ENCODE results near the gene SLC25A1.

SLC25A1 gene

DNA sequence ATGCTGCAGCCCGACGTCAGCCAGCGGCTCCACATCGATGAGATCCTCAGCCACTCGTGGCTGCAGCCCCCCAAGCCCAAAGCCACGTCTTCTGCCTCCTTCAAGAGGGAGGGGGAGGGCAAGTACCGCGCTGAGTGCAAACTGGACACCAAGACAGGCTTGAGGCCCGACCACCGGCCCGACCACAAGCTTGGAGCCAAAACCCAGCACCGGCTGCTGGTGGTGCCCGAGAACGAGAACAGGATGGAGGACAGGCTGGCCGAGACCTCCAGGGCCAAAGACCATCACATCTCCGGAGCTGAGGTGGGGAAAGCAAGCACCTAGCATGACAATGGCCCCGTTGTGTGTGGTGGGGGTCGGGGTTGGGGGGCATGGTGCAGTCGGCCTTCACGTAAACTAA is 46.4 kb downstream of the SLC25A1 start:
- no peak for ATAC-seq

DNA sequence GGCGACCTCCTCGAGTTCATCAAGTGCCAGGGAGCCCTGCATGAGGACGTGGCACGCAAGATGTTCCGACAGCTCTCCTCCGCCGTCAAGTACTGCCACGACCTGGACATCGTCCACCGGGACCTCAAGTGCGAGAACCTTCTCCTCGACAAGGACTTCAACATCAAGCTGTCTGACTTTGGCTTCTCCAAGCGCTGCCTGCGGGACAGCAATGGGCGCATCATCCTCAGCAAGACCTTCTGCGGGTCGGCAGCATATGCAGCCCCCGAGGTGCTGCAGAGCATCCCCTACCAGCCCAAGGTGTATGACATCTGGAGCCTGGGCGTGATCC is 46.9 kb downstream of the SLC25A1 start:
- TF ChIP-seq RARB (CRISPR knock-in tag; IDR thresholded peaks at IDR 0.05) = no peak
- TF ChIP-seq, protein P1, sequence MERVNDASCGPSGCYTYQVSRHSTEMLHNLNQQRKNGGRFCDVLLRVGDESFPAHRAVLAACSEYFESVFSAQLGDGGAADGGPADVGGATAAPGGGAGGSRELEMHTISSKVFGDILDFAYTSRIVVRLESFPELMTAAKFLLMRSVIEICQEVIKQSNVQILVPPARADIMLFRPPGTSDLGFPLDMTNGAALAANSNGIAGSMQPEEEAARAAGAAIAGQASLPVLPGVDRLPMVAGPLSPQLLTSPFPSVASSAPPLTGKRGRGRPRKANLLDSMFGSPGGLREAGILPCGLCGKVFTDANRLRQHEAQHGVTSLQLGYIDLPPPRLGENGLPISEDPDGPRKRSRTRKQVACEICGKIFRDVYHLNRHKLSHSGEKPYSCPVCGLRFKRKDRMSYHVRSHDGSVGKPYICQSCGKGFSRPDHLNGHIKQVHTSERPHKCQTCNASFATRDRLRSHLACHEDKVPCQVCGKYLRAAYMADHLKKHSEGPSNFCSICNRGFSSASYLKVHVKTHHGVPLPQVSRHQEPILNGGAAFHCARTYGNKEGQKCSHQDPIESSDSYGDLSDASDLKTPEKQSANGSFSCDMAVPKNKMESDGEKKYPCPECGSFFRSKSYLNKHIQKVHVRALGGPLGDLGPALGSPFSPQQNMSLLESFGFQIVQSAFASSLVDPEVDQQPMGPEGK (CRISPR knock-in tag; IDR thresholded peaks at IDR 0.05; ENCODE audit: borderline replicate concordance) = no peak
- TF ChIP-seq, protein P2, sequence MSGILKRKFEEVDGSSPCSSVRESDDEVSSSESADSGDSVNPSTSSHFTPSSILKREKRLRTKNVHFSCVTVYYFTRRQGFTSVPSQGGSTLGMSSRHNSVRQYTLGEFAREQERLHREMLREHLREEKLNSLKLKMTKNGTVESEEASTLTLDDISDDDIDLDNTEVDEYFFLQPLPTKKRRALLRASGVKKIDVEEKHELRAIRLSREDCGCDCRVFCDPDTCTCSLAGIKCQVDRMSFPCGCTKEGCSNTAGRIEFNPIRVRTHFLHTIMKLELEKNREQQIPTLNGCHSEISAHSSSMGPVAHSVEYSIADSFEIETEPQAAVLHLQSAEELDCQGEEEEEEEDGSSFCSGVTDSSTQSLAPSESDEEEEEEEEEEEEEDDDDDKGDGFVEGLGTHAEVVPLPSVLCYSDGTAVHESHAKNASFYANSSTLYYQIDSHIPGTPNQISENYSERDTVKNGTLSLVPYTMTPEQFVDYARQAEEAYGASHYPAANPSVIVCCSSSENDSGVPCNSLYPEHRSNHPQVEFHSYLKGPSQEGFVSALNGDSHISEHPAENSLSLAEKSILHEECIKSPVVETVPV (CRISPR knock-in tag; IDR thresholded peaks at IDR 0.05) = no peak
- no peak for TF ChIP-seq ARNTL (CRISPR knock-in tag; IDR thresholded peaks at IDR 0.05; ENCODE audit: borderline replicate concordance, low read depth)
- TF ChIP-seq, protein P3, sequence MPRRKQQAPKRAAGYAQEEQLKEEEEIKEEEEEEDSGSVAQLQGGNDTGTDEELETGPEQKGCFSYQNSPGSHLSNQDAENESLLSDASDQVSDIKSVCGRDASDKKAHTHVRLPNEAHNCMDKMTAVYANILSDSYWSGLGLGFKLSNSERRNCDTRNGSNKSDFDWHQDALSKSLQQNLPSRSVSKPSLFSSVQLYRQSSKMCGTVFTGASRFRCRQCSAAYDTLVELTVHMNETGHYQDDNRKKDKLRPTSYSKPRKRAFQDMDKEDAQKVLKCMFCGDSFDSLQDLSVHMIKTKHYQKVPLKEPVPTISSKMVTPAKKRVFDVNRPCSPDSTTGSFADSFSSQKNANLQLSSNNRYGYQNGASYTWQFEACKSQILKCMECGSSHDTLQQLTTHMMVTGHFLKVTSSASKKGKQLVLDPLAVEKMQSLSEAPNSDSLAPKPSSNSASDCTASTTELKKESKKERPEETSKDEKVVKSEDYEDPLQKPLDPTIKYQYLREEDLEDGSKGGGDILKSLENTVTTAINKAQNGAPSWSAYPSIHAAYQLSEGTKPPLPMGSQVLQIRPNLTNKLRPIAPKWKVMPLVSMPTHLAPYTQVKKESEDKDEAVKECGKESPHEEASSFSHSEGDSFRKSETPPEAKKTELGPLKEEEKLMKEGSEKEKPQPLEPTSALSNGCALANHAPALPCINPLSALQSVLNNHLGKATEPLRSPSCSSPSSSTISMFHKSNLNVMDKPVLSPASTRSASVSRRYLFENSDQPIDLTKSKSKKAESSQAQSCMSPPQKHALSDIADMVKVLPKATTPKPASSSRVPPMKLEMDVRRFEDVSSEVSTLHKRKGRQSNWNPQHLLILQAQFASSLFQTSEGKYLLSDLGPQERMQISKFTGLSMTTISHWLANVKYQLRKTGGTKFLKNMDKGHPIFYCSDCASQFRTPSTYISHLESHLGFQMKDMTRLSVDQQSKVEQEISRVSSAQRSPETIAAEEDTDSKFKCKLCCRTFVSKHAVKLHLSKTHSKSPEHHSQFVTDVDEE (CRISPR knock-in tag; IDR thresholded peaks at IDR 0.05) = no peak
- TF ChIP-seq TOX (CRISPR knock-in tag; IDR thresholded peaks at IDR 0.05; ENCODE audit: borderline replicate concordance) = no peak
- TF ChIP-seq, protein P4, sequence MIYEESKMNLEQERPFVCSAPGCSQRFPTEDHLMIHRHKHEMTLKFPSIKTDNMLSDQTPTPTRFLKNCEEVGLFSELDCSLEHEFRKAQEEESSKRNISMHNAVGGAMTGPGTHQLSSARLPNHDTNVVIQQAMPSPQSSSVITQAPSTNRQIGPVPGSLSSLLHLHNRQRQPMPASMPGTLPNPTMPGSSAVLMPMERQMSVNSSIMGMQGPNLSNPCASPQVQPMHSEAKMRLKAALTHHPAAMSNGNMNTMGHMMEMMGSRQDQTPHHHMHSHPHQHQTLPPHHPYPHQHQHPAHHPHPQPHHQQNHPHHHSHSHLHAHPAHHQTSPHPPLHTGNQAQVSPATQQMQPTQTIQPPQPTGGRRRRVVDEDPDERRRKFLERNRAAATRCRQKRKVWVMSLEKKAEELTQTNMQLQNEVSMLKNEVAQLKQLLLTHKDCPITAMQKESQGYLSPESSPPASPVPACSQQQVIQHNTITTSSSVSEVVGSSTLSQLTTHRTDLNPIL (CRISPR knock-in tag; IDR thresholded peaks at IDR 0.05; ENCODE audit: low read depth) = no peak
- TF ChIP-seq, protein P5, sequence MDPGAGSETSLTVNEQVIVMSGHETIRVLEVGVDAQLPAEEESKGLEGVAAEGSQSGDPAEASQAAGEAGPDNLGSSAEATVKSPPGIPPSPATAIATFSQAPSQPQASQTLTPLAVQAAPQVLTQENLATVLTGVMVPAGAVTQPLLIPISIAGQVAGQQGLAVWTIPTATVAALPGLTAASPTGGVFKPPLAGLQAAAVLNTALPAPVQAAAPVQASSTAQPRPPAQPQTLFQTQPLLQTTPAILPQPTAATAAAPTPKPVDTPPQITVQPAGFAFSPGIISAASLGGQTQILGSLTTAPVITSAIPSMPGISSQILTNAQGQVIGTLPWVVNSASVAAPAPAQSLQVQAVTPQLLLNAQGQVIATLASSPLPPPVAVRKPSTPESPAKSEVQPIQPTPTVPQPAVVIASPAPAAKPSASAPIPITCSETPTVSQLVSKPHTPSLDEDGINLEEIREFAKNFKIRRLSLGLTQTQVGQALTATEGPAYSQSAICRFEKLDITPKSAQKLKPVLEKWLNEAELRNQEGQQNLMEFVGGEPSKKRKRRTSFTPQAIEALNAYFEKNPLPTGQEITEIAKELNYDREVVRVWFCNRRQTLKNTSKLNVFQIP (CRISPR knock-in tag; IDR thresholded peaks at IDR 0.05; ENCODE audit: borderline replicate concordance, low read depth) = no peak
- TF ChIP-seq ZFP30 (CRISPR knock-in tag; IDR thresholded peaks at IDR 0.05) = no peak
- TF ChIP-seq BACH2 (CRISPR knock-in tag; IDR thresholded peaks at IDR 0.05; ENCODE audit: borderline replicate concordance) = no peak
- TF ChIP-seq CSDC2 (CRISPR knock-in tag; IDR thresholded peaks at IDR 0.05) = no peak
- no peak for TF ChIP-seq GLIS3 (CRISPR knock-in tag; IDR thresholded peaks at IDR 0.05)
- TF ChIP-seq ESRRG (CRISPR knock-in tag; IDR thresholded peaks at IDR 0.05) = no peak
- no peak for TF ChIP-seq TCF4 (CRISPR knock-in tag; IDR thresholded peaks at IDR 0.05; ENCODE audit: borderline replicate concordance)
- no peak for TF ChIP-seq ZC3H10 (CRISPR knock-in tag; IDR thresholded peaks at IDR 0.05)
- TF ChIP-seq ZFP3 (CRISPR knock-in tag; IDR thresholded peaks at IDR 0.05) = no peak
- no peak for TF ChIP-seq ZNF565 (CRISPR knock-in tag; conservative IDR thresholded peaks at IDR 0.05; ENCODE audit: low read depth)
- TF ChIP-seq OSR1 (CRISPR knock-in tag; IDR thresholded peaks at IDR 0.05) = no peak
- TF ChIP-seq SNAI2 (CRISPR knock-in tag; IDR thresholded peaks at IDR 0.05) = no peak
- no peak for TF ChIP-seq ZNF8 (CRISPR knock-in tag; IDR thresholded peaks at IDR 0.05)
- ATAC-seq = no peak

More for the DNA sequence above, 46.4 kb downstream of the SLC25A1 start:
- TF ChIP-seq ZFP3 (CRISPR knock-in tag; IDR thresholded peaks at IDR 0.05) (no peak), TCF4 (CRISPR knock-in tag; IDR thresholded peaks at IDR 0.05; ENCODE audit: borderline replicate concordance) (no peak), ISL1 (CRISPR knock-in tag; IDR thresholded peaks at IDR 0.05) (no peak), SNAI2 (CRISPR knock-in tag; IDR thresholded peaks at IDR 0.05) (no peak), GLIS3 (CRISPR knock-in tag; IDR thresholded peaks at IDR 0.05) (no peak), TOX (CRISPR knock-in tag; IDR thresholded peaks at IDR 0.05; ENCODE audit: borderline replicate concordance) (no peak), ZNF70 (CRISPR knock-in tag; IDR thresholded peaks at IDR 0.05) (no peak)
